Nephron progenitor cell (in vitro differentiated cells): Measurements from ENCODE around the gene GSN.

Experiments used
- DNase-seq: peaks from one replicate; pipeline ENCODE4 v3.0.0; 2021
- H3K27ac Mint-ChIP-seq: 2 replicates; pipeline ENCODE4 v1.8.0; 2021; ENCODE audit warnings: mild to moderate bottlenecking, moderate library complexity, mixed read lengths
- H3K27me3 Mint-ChIP-seq: 2 replicates; pipeline ENCODE4 v1.8.0; 2021; ENCODE audit warnings: mild to moderate bottlenecking, low read depth, mixed read lengths; ENCODE audit not compliant: poor library complexity
- H3K36me3 Mint-ChIP-seq: 2 replicates; pipeline ENCODE4 v1.8.0; 2021; ENCODE audit warnings: low read depth, mixed read lengths
- H3K4me1 Mint-ChIP-seq: 2 replicates; pipeline ENCODE4 v1.8.0; 2021; ENCODE audit warnings: mixed read lengths
- H3K4me3 Mint-ChIP-seq: 2 replicates; pipeline ENCODE4 v1.8.0; 2021; ENCODE audit warnings: mild to moderate bottlenecking, moderate library complexity, mixed read lengths
- H3K9me3 Mint-ChIP-seq: 2 replicates; pipeline ENCODE4 v1.8.0; 2021; ENCODE audit warnings: mild to moderate bottlenecking, moderate library complexity, mixed read lengths
- CTCF ChIP-seq: fragments of 200-600 bp; sonication (generic); IDR thresholded peaks from 2 replicates; pipeline ENCODE4 v1.5.0; 2021; ENCODE audit warnings: antibody characterized with exemption

GSN gene

DNA sequence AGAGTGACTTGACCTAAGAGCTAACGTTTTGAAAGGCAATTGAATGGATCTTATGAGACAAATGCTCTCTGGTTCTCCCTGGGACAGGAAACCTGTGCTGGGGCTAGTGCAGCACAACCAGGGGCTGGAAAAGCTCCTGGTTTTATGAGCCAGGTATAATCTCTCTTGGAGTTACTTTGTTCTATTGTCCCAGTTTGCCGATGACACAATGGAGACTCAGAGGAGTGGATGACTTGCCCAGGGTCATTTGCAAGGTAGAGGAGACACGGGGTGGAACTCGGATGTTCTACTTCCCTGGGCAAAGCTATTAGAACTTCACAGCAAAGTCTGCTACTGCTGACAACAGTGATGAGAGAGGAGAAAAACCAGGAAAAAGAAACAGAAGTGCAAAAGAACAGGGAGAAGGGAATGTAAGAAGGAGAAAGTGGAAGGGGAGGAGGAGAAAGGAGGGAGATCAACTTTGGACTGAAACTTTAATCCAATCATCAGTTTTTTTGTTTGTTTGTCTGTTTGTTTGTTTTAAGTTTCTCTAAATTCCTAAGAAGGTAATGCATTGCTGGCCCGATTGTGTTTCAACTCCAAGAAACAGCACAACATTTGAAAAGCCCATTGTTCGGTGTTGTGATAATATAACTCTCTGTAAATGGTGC is 7.4 kb upstream of the GSN start:
- Mint-ChIP-seq H3K27ac (no peak overlapping the region), H3K4me1 (peaks cover 33% of the 10 kb centered on the region), H3K4me3 (no peak overlapping the region), H3K27me3 (peaks cover 18% of the 10 kb centered on the region), H3K36me3 (no peaks in the 10 kb centered on the region), H3K9me3 (no peaks in the 10 kb centered on the region)
- TF ChIP-seq CTCF: no peak
- no peak for DNase-seq

DNA sequence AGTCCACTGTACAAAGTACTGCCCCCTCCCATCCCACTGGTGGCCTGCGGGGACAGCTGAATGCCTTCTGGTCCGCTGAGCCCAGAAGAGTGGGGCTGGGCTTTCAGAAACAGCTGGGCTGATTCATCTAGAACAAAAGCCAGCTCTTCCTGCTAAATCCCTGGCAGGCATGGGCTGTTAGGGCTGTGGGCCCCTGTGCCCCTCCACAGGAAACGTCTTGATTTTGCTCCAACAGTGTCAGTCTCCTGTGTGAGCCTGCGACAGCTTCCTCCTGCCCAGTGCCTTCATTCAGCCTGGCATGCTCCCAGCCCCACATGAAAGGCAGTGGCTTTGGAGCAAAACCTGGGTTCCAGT is 6.9 kb upstream of the GSN start:
- Mint-ChIP-seq H3K4me3 (no peak overlapping the region), H3K4me1 (peaks cover 33% of the 10 kb centered on the region), H3K27ac (no peak overlapping the region), H3K9me3 (no peaks in the 10 kb centered on the region), H3K36me3 (no peaks in the 10 kb centered on the region), H3K27me3 (peaks cover 19% of the 10 kb centered on the region)
- no peak for TF ChIP-seq CTCF
- DNase-seq: no peak

GRCh38 chr9:121261755-121262154 is 6.2 kb upstream of the GSN start:
- H3K4me3 Mint-ChIP-seq: no peak overlapping the region
- H3K9me3 Mint-ChIP-seq: no peaks in the 10 kb centered on the region
- H3K27me3 Mint-ChIP-seq: peaks cover 22% of the 10 kb centered on the region
- H3K4me1 Mint-ChIP-seq: peaks cover 38% of the 10 kb centered on the region
- no peak for DNase-seq
- no peaks in the 10 kb centered on the region for H3K36me3 Mint-ChIP-seq
- TF ChIP-seq CTCF: no peak
- H3K27ac Mint-ChIP-seq: no peak overlapping the region

DNA sequence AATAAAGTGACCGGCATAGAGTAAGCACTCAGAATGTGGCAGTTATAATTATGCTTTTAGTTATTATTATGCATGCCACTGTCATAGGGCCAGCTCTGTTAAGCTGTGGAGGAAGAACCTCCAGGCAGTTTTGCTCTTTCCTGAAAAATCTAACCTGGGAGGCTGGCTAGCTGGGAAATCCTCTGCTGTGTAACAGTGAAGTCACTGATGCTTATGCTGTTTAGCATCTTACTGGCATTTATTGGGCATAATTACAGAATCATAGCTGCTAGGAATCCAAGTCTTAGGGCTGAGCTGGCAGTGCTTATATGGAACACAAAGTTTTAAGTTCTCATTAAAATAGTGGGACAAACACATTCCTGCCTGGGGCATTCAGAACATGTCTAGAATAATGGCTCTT is 5.5 kb upstream of the GSN start:
- Mint-ChIP-seq H3K27me3 (peaks cover 28% of the 10 kb centered on the region), H3K27ac (no peak overlapping the region), H3K4me1 (peaks cover 42% of the 10 kb centered on the region), H3K36me3 (no peaks in the 10 kb centered on the region), H3K4me3 (no peak overlapping the region), H3K9me3 (no peaks in the 10 kb centered on the region)
- TF ChIP-seq CTCF: no peak
- no peak for DNase-seq

DNA sequence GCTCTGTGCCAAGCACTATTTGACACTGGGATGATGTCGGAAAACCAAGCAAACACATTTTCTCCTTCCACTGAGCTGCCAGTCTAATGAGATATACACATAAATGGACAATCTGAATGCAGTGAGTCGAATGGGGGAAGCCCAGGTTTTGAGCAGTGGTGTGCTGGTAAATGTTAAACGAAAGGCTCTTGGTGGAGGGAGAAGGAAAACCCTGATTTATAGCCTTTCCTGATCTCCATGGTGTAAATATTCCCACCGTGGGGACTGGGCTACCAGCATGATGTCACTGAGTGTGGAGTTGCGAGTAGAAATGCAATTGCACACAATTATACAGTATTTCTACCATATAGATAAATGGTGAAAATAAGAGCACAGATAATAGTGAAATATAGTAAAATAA is 5.0 kb upstream of the GSN start:
- peaks cover 30% of the 10 kb centered on the region for H3K27me3 Mint-ChIP-seq
- no peak overlapping the region for H3K27ac Mint-ChIP-seq
- H3K4me3 Mint-ChIP-seq: no peak overlapping the region

More for the DNA sequence above, 5.0 kb upstream of the GSN start:
- H3K36me3 Mint-ChIP-seq: no peaks in the 10 kb centered on the region
- no peaks in the 10 kb centered on the region for H3K9me3 Mint-ChIP-seq
- TF ChIP-seq CTCF: no peak
- peaks cover 45% of the 10 kb centered on the region for H3K4me1 Mint-ChIP-seq
- DNase-seq: no peak
